Sigmoid colon (tissue), 7 donors: ENCODE data around the gene C1S. TPM values are rescaled to one million over a fixed set of nuclear protein-coding genes. Genes with fewer than 3 reads are reported as not detected.

Experiments used
- DNase-seq: peaks from one replicate; pipeline ENCODE4 v3.0.0-alpha.2; 2019
- H3K27ac ChIP-seq, 4 donors: fragments of 200-600 bp; sonication (generic); one replicate each; pipeline ENCODE4 v1.5.1; 2016 to 2019; ENCODE audit warnings: mild to moderate bottlenecking in 1 of 4
- H3K27me3 ChIP-seq, 3 donors: fragments of 200-600 bp; sonication (generic); one replicate each; pipeline ENCODE4 v1.5.1; 2019; ENCODE audit warnings: mild to moderate bottlenecking in 1 of 3
- H3K36me3 ChIP-seq, 4 donors: fragments of 200-600 bp; sonication (generic); one replicate each; pipeline ENCODE4 v1.5.1; 2016 to 2019
- H3K4me1 ChIP-seq, 4 donors: fragments of 200-600 bp; sonication (generic); one replicate each; pipeline ENCODE4 v1.5.1; 2017 to 2019
- H3K4me3 ChIP-seq, 4 donors: fragments of 200-600 bp; sonication (generic); one replicate each; pipeline ENCODE4 v1.5.1; 2017 to 2019; ENCODE audit warnings: mild to moderate bottlenecking in 2 of 4, moderate library complexity in 1 of 4
- H3K9me3 ChIP-seq, 4 donors: fragments of 200-600 bp in 3 of 4; sonication (generic) in 3 of 4; one replicate each; pipeline versions ENCODE4 v1.5.1 to v1.6.1; 2013 to 2019
- EP300 ChIP-seq, 4 donors: sonication (generic); formaldehyde crosslinking; IDR thresholded peaks; one replicate each; pipeline ENCODE4 v1.6.1; 2017; ENCODE audit warnings: antibody characterized with exemption in 4 of 4
- POLR2A ChIP-seq, 2 donors: fragments of 450-650 bp; IDR thresholded peaks; one replicate each; pipeline ENCODE4 v1.6.1; 2016; ENCODE audit warnings: antibody characterized with exemption in 2 of 2, mild to moderate bottlenecking in 2 of 2, moderate library complexity in 2 of 2
- POLR2AphosphoS5 ChIP-seq, 4 donors: sonication (generic); formaldehyde crosslinking; IDR thresholded peaks; one replicate each; pipeline ENCODE4 v1.6.1; 2017; ENCODE audit warnings: antibody characterized with exemption in 4 of 4
- WGBS, 2 donors: extraction: QIAGEN DNeasy Blood & Tissue Kit; methylation state at CpG; one replicate each; pipeline ENCODE4 v1.1.7; 2013; 5-methylcytosine and 5-hydroxymethylcytosine counted together
- intact Hi-C: fragments of 100-400 bp; cut with DNase I; formaldehyde crosslinking; loops from one replicate; pipeline ENCODE4 v1.15.1; 2023
- polyA plus RNA-seq, 3 donors: library from polyadenylated mRNA; stranded (reverse); fragments of 200-250 nt; gene quantifications; one replicate each; pipeline ENCODE4 v1.2.3, GENCODE V29; 2013
- total RNA-seq, 4 donors: library from RNA; depleted of rRNA; stranded (reverse); fragments of >200 nt; gene quantifications; one replicate each; pipeline ENCODE4 v1.1.0, GENCODE V29; 2016
- TF ChIP-seq, protein P1 (sequence below), 4 experiments: fragments of 450-650 bp in 3 of 4; fragments of 200-600 bp in 1 of 4; IDR thresholded peaks; one replicate each; pipeline ENCODE4 v1.5.1; 2016 to 2019; ENCODE audit warnings: antibody characterized with exemption in 4 of 4, mild to moderate bottlenecking in 3 of 4, moderate library complexity in 2 of 4
- donor health status: healthy with polysubstance abuse.
- donor health status: Bipolar disorder and iron deficiency.
- donor health status: healthy.

Gene C1S
- total and polyA plus RNA-seq, 7 donors: 15.5 to 622 (median 420) TPM

DNA sequence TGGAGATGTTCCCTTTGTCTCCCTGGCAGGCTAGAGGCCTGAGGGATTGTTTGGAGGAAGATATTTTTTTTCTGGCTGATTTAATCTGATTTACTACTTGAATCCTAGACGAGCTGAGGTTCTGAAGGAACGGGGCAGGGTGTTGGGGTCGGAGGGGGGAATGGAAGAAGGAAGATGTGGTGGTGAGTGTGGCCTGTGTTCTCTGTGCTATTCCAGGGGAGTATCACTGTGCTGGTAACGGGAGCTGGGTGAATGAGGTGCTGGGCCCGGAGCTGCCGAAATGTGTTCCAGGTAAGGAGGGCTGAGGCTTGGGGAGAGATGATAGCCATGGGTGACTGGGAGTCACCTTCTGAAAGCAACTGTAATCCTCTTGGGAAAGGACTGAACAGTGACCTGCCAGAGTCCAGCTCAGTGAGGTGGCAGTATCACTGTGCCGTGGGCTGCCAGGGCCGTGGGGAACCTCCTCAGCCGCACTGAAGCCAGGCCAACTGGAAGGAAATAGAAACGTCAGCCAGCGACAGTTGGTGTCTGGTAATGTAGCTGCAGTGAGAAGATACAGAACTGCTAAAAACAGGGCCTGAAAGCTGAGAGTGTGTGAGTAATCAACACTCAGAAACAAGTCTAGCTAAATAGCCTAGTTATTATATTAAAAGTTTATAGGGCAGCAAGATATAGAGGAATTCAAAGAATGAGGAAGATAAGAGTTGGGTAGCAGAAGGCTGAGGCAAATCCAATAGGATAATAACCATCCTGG, 7.9 kb downstream of the C1S start:
- peak overlapping the region in 3 of 4 donors; percentile 70 to 81 (median 78) for H3K27ac ChIP-seq
- H3K4me1 ChIP-seq: peaks cover 0 to 26% (median 23%) of the 10 kb centered on the region in 4 donors
- 65 to 83% methylated on average over 11 of the region's 11 CpGs for whole genome bisulfite sequencing, 2 donors
- intact Hi-C loops: no loop called here
- H3K36me3 ChIP-seq: peaks cover 7 to 64% (median 31%) of the 10 kb centered on the region in 4 donors
- peak in 2 of 4 donors; percentile 44 to 58 for TF ChIP-seq POLR2AphosphoS5 (IDR thresholded peaks at IDR 0.05)
- TF ChIP-seq, protein P1, sequence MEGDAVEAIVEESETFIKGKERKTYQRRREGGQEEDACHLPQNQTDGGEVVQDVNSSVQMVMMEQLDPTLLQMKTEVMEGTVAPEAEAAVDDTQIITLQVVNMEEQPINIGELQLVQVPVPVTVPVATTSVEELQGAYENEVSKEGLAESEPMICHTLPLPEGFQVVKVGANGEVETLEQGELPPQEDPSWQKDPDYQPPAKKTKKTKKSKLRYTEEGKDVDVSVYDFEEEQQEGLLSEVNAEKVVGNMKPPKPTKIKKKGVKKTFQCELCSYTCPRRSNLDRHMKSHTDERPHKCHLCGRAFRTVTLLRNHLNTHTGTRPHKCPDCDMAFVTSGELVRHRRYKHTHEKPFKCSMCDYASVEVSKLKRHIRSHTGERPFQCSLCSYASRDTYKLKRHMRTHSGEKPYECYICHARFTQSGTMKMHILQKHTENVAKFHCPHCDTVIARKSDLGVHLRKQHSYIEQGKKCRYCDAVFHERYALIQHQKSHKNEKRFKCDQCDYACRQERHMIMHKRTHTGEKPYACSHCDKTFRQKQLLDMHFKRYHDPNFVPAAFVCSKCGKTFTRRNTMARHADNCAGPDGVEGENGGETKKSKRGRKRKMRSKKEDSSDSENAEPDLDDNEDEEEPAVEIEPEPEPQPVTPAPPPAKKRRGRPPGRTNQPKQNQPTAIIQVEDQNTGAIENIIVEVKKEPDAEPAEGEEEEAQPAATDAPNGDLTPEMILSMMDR (IDR thresholded peaks at IDR 0.05): no peak
- no peak for TF ChIP-seq POLR2A (IDR thresholded peaks at IDR 0.05)
- TF ChIP-seq EP300 (IDR thresholded peaks at IDR 0.05): no peak
- H3K9me3 ChIP-seq: no peaks in the 10 kb centered on the region
- H3K27me3 ChIP-seq: no peaks in the 10 kb centered on the region
- DNase-seq: peak; percentile 77
- H3K4me3 ChIP-seq: no peak overlapping the region

GRCh38 chr12:7068994-7069346, 8.5 kb downstream of the C1S start:
- peak overlapping the region in 3 of 4 donors; percentile 70 to 81 (median 78) for H3K27ac ChIP-seq
- no peaks in the 10 kb centered on the region for H3K27me3 ChIP-seq
- intact Hi-C loops: no loop called here
- WGBS, 2 donors: 50 to 56% methylated on average over 2 of the region's 2 CpGs
- H3K4me1 ChIP-seq: peaks cover 0 to 26% (median 23%) of the 10 kb centered on the region in 4 donors
- no peak for DNase-seq
- H3K9me3 ChIP-seq: no peaks in the 10 kb centered on the region
- TF ChIP-seq POLR2AphosphoS5 (IDR thresholded peaks at IDR 0.05) (no peak), POLR2A (IDR thresholded peaks at IDR 0.05) (no peak), EP300 (IDR thresholded peaks at IDR 0.05) (no peak)
- TF ChIP-seq, protein P1 (IDR thresholded peaks at IDR 0.05): no peak
- H3K36me3 ChIP-seq: peaks cover 7 to 58% (median 31%) of the 10 kb centered on the region in 4 donors
- no peak overlapping the region for H3K4me3 ChIP-seq

- TF ChIP-seq EP300 (IDR thresholded peaks at IDR 0.05) (no peak), POLR2A (IDR thresholded peaks at IDR 0.05) (no peak), POLR2AphosphoS5 (IDR thresholded peaks at IDR 0.05) (no peak)
- TF ChIP-seq, protein P1 (IDR thresholded peaks at IDR 0.05): no peak
- intact Hi-C loops: no loop called here
- Histone ChIP-seq H3K36me3 (peaks cover 7 to 54% (median 30%) of the 10 kb centered on the region in 4 donors), H3K4me1 (peaks cover 0 to 26% (median 23%) of the 10 kb centered on the region in 4 donors), H3K9me3 (no peaks in the 10 kb centered on the region), H3K27ac (peak overlapping the region in 3 of 4 donors; percentile 70 to 81 (median 78)), H3K27me3 (no peaks in the 10 kb centered on the region), H3K4me3 (no peak overlapping the region)
- WGBS, 2 donors: 81 to 90% methylated on average over 6 of the region's 6 CpGs
- DNase-seq: no peak
Observed at GRCh38 chr12:7069386-7069785, 8.9 kb downstream of the C1S start.

- no peaks in the 10 kb centered on the region for H3K27me3 ChIP-seq
- no peak for DNase-seq
- H3K36me3 ChIP-seq: peaks cover 4 to 28% (median 14%) of the 10 kb centered on the region in 4 donors
- H3K4me3 ChIP-seq: no peak overlapping the region
- TF ChIP-seq, protein P1 (IDR thresholded peaks at IDR 0.05): no peak
- no peak for TF ChIP-seq POLR2A (IDR thresholded peaks at IDR 0.05)
- peaks cover 0 to 26% (median 23%) of the 10 kb centered on the region in 4 donors for H3K4me1 ChIP-seq
- no peak overlapping the region for H3K27ac ChIP-seq
- H3K9me3 ChIP-seq: no peaks in the 10 kb centered on the region
- intact Hi-C loops: no loop called here
- WGBS, 2 donors: 74 to 89% methylated on average over 6 of the region's 6 CpGs
Observed at GRCh38 chr12:7072035-7072434, 11.5 kb downstream of the C1S start.
